SK-N-SH (cell line): Measurements from ENCODE around the gene ZMYND15. TPM values are rescaled to one million over a fixed set of nuclear protein-coding genes. Genes with fewer than 3 reads are reported as not detected.

Experiments used
- CTCF ChIA-PET: fragments of 300-600, 350-600 bp; formaldehyde crosslinking; extraction: SDS; loops from one replicate; lab custom pipeline; 2021; lab: Yijun Ruan, JAX
- POLR2A ChIA-PET: fragments of 350-600 bp; sonication (Branson Sonifier 250); formaldehyde crosslinking; extraction: SDS; loops from one replicate; lab custom pipeline; 2020; ENCODE audit warnings: antibody characterized with exemption, inconsistent platforms; lab: Yijun Ruan, JAX
- DNase-seq: peaks from one replicate; pipeline ENCODE4 v3.0.0; 2012
- H2AFZ ChIP-seq: fragments of 200-600 bp; sonication (generic); 2 replicates; pipeline ENCODE4 v1.8.1; 2016; ENCODE audit warnings: antibody characterized with exemption, mild to moderate bottlenecking, low read depth
- H3F3A ChIP-seq: fragments of 200-600 bp; sonication (generic); replicated peaks from 2 replicates; pipeline ENCODE3; 2016; ENCODE audit warnings: antibody characterized with exemption, mild to moderate bottlenecking; ENCODE audit not compliant: insufficient read depth
- H3K27ac ChIP-seq, 2 experiments: fragments of 200-500 bp in 1 of 2; fragments of 200-600 bp in 1 of 2; sonication (Bioruptor generic) in 1 of 2; sonication (generic), shearing (Covaris generic) in 1 of 2; 2 replicates each; pipeline versions ENCODE4 v1.5.1 to v1.6.1; 2014 to 2016; ENCODE audit warnings: low read depth in 2 of 2, inconsistent platforms in 1 of 2, low read length in 1 of 2, mild to moderate bottlenecking in 1 of 2, mixed read lengths in 1 of 2
- H3K27me3 ChIP-seq: fragments of 200-600 bp; sonication (generic), shearing (Covaris generic); 2 replicates; pipeline ENCODE4 v1.6.1; 2016; ENCODE audit warnings: mixed run types; ENCODE audit not compliant: insufficient read depth
- H3K36me3 ChIP-seq, 2 experiments: fragments of 200-500 bp in 1 of 2; fragments of 200-600 bp in 1 of 2; sonication (Bioruptor generic) in 1 of 2; sonication (generic) in 1 of 2; replicated peaks in 1 of 2; 2 replicates each; pipeline versions ENCODE3 to v1.5.1; 2014 to 2016; ENCODE audit warnings: low read length in 1 of 2, mild to moderate bottlenecking in 1 of 2; ENCODE audit not compliant: insufficient read depth in 2 of 2, control insufficient read depth in 1 of 2
- H3K4me1 ChIP-seq, 2 experiments: fragments of 200-500 bp in 1 of 2; fragments of 200-600 bp in 1 of 2; sonication (Bioruptor generic) in 1 of 2; sonication (generic), shearing (Covaris generic) in 1 of 2; 2 replicates each; pipeline versions ENCODE4 v1.5.1 to v1.6.1; 2014 to 2016; ENCODE audit warnings: low read depth in 1 of 2, low read length in 1 of 2, mixed run types in 1 of 2; ENCODE audit not compliant: insufficient read depth in 2 of 2, control insufficient read depth in 1 of 2
- H3K4me2 ChIP-seq: fragments of 200-600 bp; sonication (generic), shearing (Covaris generic); 2 replicates; pipeline ENCODE4 v1.6.1; 2017; ENCODE audit warnings: mixed run types
- H3K4me3 ChIP-seq, 2 experiments: fragments of 200-500 bp in 1 of 2; fragments of 200-600 bp in 1 of 2; sonication (Bioruptor generic) in 1 of 2; sonication (generic), shearing (Covaris generic) in 1 of 2; 2 replicates each; pipeline versions ENCODE4 v1.5.1 to v1.8.1; 2014 to 2016; ENCODE audit warnings: low read depth in 2 of 2, inconsistent platforms in 1 of 2, low read length in 1 of 2, mild to moderate bottlenecking in 1 of 2, mixed read lengths in 1 of 2, moderate library complexity in 1 of 2
- H3K79me2 ChIP-seq: fragments of 200-600 bp; sonication (generic); 2 replicates; pipeline ENCODE4 v1.8.1; 2017; ENCODE audit warnings: mild to moderate bottlenecking; ENCODE audit not compliant: insufficient read depth
- H3K9ac ChIP-seq: fragments of 200-600 bp; sonication (generic); 2 replicates; pipeline ENCODE4 v1.6.1; 2017; ENCODE audit warnings: mixed run types
- H3K9me2 ChIP-seq: fragments of 200-600 bp; sonication (generic); 2 replicates; pipeline ENCODE4 v1.6.1; 2017; ENCODE audit warnings: mixed run types
- H3K9me3 ChIP-seq: fragments of 200-600 bp; sonication (generic); 2 replicates; pipeline ENCODE4 v1.6.1; 2017; ENCODE audit warnings: mixed run types, mild to moderate bottlenecking, moderate library complexity
- H4K20me1 ChIP-seq: fragments of 200-600 bp; sonication (generic); 2 replicates; pipeline ENCODE4 v1.6.1; 2017; ENCODE audit warnings: mild to moderate bottlenecking, mixed run types; ENCODE audit not compliant: insufficient read depth
- EP300 ChIP-seq, 2 experiments: IDR thresholded peaks; 2 replicates each; pipeline versions ENCODE4 v1.4.0 to v1.6.1; 2012; ENCODE audit warnings: borderline replicate concordance in 1 of 2, low read depth in 1 of 2, low read length in 1 of 2
- FOSL2 ChIP-seq: IDR thresholded peaks from 2 replicates; pipeline ENCODE4 v1.4.0; 2012; ENCODE audit warnings: low read depth, mild to moderate bottlenecking, moderate library complexity, borderline replicate concordance
- FOXJ3 ChIP-seq: sonication (generic); formaldehyde crosslinking; IDR thresholded peaks from 2 replicates; pipeline ENCODE4 v1.5.1; 2020; ENCODE audit warnings: mild to moderate bottlenecking, missing genetic modification reagents
- FOXM1 ChIP-seq: IDR thresholded peaks from 2 replicates; pipeline ENCODE4 v1.4.0; 2012; ENCODE audit warnings: low read depth, mild to moderate bottlenecking
- IRF3 ChIP-seq: fragments of 150-350 bp; IDR thresholded peaks from 2 replicates; pipeline ENCODE4 v1.6.1; 2016; ENCODE audit warnings: mild to moderate bottlenecking, low read depth, low read length
- MAX ChIP-seq: IDR thresholded peaks from 2 replicates; pipeline ENCODE4 v1.4.0; 2012; ENCODE audit warnings: low read depth
- MEF2A ChIP-seq: IDR thresholded peaks from 2 replicates; pipeline ENCODE4 v1.4.0; 2012; ENCODE audit warnings: low read depth, borderline replicate concordance
- MXI1 ChIP-seq: IDR thresholded peaks from 2 replicates; pipeline ENCODE4 v1.6.1; 2012; ENCODE audit warnings: mild to moderate bottlenecking, low read depth, low read length, improper control_type of control experiment
- NFIC ChIP-seq: IDR thresholded peaks from 2 replicates; pipeline ENCODE4 v1.4.0; 2012; ENCODE audit warnings: borderline replicate concordance
- PBX3 ChIP-seq: IDR thresholded peaks from 2 replicates; pipeline ENCODE4; 2012
- POLR2AphosphoS5 ChIP-seq: IDR thresholded peaks from 2 replicates; pipeline ENCODE4 v1.6.1; 2012; ENCODE audit warnings: low read depth, low read length
- RAD21 ChIP-seq: IDR thresholded peaks from 2 replicates; pipeline ENCODE4 v1.6.1; 2012; ENCODE audit warnings: mild to moderate bottlenecking, low read length
- RCOR1 ChIP-seq: fragments of 150-350 bp; IDR thresholded peaks from 2 replicates; pipeline ENCODE4 v1.6.1; 2017; ENCODE audit warnings: antibody characterized with exemption, low read length
- REST ChIP-seq: IDR thresholded peaks from 2 replicates; pipeline ENCODE4 v1.6.1; 2012; ENCODE audit warnings: mild to moderate bottlenecking, low read depth, low read length, moderate library complexity
- SIN3A ChIP-seq: IDR thresholded peaks from 2 replicates; pipeline ENCODE4 v1.6.1; 2012; ENCODE audit warnings: low read depth, mild to moderate bottlenecking, low read length, moderate library complexity, borderline replicate concordance
- SMC3 ChIP-seq: IDR thresholded peaks from 2 replicates; pipeline ENCODE4 v1.6.1; 2012; ENCODE audit warnings: low read depth, low read length, improper control_type of control experiment
- TEAD4 ChIP-seq: IDR thresholded peaks from 2 replicates; pipeline ENCODE4 v1.4.0; 2012; ENCODE audit warnings: mild to moderate bottlenecking, borderline replicate concordance; ENCODE audit not compliant: insufficient read depth
- USF1 ChIP-seq: IDR thresholded peaks from 2 replicates; pipeline ENCODE4 v1.4.0; 2012; ENCODE audit warnings: low read depth, borderline replicate concordance
- YY1 ChIP-seq: IDR thresholded peaks from 2 replicates; pipeline ENCODE4 v1.4.0; 2012; ENCODE audit warnings: low read depth, mild to moderate bottlenecking
- ZBTB33 ChIP-seq: IDR thresholded peaks from 2 replicates; pipeline ENCODE4 v1.4.0; 2012; ENCODE audit warnings: low read depth, borderline replicate concordance
- WGBS: methylation state at CpG from one replicate; pipeline ENCODE4 v1.1.6; 2017; ENCODE audit warnings: low lambda C conversion rate; 5-methylcytosine and 5-hydroxymethylcytosine counted together
- polyA plus RNA-seq, 3 experiments: library from polyadenylated mRNA; depleted of rRNA; stranded (reverse); fragments of >200 nt; gene quantifications; 2 replicates each; pipeline ENCODE4 v1.2.3, GENCODE V29; 2012

ZMYND15 gene
- polyA plus RNA-seq, 1 of the 3 experiments (the other 2 are of a cell fraction): 0.08 TPM

GRCh38 chr17:4780325-4780955, 40.8 kb downstream of the ZMYND15 start (continued):
- no peak for TF ChIP-seq USF1
- TF ChIP-seq IRF3: no peak
- TF ChIP-seq MEF2A: no peak
- no peak for TF ChIP-seq YY1
- TF ChIP-seq TEAD4: no peak
- TF ChIP-seq SIN3A: no peak

- Histone ChIP-seq H3K4me3 (no peak overlapping the region), H3K9me3 (no peaks in the 10 kb centered on the region), H3K9ac (no peak overlapping the region), H3K36me3 (no peaks in the 10 kb centered on the region), H3K4me2 (no peak overlapping the region), H3K9me2 (no peaks in the 10 kb centered on the region), H3K79me2 (no peaks in the 10 kb centered on the region), H3F3A (no peaks in the 10 kb centered on the region), H3K27ac (no peak overlapping the region), H3K27me3 (peaks cover 53% of the 10 kb centered on the region), H4K20me1 (no peaks in the 10 kb centered on the region), H2AFZ (no peak overlapping the region), H3K4me1 (peaks cover 0 to 8% of the 10 kb centered on the region in 2 experiments; a peak in 1 of 4 replicates)
- DNase-seq: peak; percentile 64
- CTCF ChIA-PET: interaction anchor here (0.9 to 10.5 kb wide), 4 partner anchors 9 to 102 kb away, joined by 3 to 235 read pairs (median 4); no protein-coding TSS in a partner anchor
- POLR2A ChIA-PET: no interaction called here
- 34% methylated on average over 23 of the region's 28 CpGs for whole genome bisulfite sequencing
- TF ChIP-seq REST: no peak
- TF ChIP-seq MXI1: no peak
- TF ChIP-seq SIN3A: no peak
- no peak for TF ChIP-seq ZBTB33
- peak; percentile 43; the same call in 1 of the 2 replicates for TF ChIP-seq USF1
- no peak for TF ChIP-seq NFIC
- no peak for TF ChIP-seq FOXM1
- TF ChIP-seq SMC3: no peak
- TF ChIP-seq MAX: peak; percentile 47; the same call in 1 of the 2 replicates
- no peak for TF ChIP-seq PBX3
- TF ChIP-seq TEAD4: no peak
- no peak for TF ChIP-seq EP300 (IDR thresholded peaks at IDR 0.05; ENCODE audit: borderline replicate concordance in 1 of 2, low read depth in 1 of 2, low read length in 1 of 2)
- no peak for TF ChIP-seq POLR2AphosphoS5
- TF ChIP-seq RAD21: no peak
- no peak for TF ChIP-seq YY1
- TF ChIP-seq FOSL2: no peak
- no peak for TF ChIP-seq RCOR1
- TF ChIP-seq FOXJ3 (CRISPR knock-in tag): no peak
Measured at GRCh38 chr17:4782652-4783051, 43.0 kb downstream of the ZMYND15 start.
